NCI-H748 treated with DMSO at 0.1 percent for 48 hours (cell line): Measurements from ENCODE around the gene LRP11.
"Not testable (repeated sequence)": the region's sequence is repeated elsewhere in the genome, so short reads cannot be mapped to it uniquely, and the experiment has no call there.

Experiments used
- DNase-seq: peaks from one replicate; lab custom pipeline; 2025; lab: John Stamatoyannopoulos, UW

Gene LRP11

DNA sequence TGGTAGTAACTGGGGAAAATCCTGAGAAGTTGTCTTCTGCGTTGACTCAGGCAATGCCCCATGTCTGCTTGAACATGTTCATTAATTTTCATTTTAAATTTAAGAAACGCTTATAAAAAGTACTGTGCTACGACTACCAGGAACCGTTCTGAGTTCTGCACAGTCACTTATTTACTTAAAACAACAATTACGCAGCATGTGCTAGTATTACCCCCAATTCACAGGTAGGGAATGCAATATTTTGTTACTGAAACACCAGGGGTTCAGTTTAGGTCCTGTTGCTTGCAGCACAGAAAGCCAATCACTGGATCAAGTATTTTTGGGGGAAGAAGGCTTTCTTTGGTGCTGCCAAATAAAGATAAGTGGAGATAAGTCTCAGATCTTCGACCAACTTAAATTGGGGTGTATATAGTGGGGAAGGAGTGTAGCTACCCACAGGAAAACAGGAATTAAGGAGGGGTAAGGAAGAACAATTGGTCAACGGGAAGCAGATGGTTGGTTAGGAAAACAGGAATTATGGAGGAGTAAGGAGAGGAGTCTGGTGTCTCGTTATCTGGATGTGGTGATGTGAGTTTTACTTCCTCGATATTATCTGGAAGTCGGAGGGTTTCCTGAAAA lies 5.2 kb upstream of the LRP11 start:
- DNase-seq = no peak

DNA sequence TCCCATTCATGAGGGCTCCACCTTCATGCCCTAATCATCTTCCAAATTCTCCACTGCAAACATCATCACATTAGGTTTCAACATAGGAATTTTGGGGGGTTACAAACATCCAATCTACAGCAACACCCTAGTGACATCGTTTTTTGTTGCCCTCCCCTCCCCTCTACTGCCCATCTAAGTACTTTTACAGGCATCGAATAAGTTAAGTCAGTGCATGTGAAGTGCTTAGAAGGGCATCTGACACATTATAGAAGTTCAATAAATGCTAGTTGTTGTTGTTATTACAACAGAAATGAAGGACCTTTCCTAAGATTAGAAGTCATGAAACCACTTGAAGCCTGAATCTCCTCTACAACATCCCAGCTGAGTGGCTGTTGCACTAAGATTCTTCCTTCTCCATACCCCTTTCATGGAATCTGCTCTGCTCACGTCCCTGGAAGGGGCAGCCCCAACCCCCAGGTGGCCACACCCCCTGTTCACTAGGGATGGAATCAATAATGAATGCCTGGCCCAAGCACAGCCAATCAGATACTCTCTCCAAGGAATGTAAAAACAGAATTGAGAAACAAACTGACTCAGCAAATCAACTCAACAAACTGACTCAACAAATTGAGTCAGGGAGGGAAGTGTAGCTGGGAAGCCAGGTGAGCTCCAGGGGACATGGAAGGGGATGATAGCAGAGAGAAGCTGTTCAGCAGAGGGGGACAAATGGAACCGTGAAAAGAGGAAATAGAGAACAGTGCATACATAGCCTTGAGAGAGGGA lies 3.9 kb upstream of the LRP11 start:
- DNase-seq = no peak

DNA sequence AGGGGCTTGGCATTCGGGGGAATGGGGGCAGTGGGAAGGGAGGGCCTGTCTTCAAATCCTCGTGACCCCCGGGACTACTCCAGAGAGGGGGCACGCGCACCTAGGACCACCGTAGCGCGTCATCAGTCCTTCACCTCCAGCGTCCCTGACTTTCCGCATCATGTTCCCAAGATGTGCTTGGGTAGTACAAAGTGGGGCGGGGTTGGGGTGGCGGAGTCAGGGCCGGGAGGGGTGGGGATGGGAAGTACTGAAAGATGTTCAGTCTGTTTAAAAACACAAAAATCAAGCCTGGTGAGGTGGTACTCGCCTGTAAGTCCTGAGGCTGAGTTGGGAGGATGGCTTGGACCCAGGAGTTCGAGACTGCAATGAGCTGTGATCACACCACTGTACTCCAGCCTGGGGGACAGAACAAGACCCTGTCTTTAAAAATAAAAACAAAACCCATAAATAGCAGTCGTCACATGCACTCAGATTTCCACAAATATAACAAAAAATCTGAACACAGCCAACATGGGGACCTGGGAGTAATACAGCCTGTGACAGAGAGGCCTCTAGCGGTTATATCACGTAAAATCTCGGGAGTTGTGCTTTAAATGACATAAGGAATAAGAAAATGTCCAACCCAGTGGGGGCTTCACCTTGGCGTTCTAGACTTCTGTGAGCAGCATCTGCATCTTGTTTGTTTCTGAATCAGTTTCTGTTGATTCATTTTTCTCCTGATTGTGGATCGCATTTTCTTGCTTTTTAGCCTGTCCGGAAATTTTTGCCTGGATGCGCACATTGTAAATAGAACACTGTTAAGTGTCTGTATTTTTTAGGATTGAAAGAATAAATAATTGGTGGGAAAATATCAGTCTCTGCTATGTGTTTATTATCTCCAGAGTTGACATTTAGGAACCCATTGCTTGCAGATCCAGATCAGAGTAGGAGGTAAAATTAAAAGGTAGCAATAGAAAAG lies 698 bp upstream of the LRP11 start:
- peak; percentile 76 for DNase-seq

DNA sequence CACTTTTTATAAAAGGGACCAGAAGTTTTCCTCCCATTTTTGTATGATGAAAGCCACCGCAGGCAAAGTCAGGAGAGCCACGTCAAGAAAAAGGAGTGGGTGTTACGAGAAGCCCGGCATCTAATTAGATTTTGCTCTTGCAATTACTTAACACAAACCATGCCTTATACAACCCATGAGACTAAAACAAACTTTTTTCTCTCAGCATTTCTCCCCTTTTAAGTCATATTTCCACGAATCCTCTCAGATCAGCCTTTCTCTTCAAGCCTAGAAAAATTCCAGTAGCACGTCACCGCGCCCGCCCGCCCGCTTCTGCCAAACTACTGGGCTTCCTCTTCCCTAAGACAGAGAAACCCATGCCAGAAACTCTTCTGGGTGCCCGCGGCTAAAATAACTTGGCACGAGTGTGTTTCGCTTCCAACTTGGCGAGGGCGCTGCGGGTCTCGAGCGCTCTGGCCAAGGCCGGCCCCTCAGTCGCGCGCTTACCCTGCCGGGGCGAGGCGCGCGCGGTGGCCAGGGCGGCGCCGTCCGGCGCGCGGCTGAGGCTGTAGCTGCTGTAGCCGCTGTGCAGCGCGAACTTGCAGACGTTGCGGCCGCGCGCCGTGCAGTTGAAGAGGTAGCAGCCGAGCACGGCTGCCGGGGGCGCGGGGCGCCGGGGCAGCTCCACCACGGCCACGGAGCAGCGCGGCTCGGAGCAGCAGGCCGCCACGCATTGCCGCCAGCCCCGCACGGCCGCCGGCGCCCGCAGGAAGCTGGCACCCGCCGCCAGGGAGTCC lies 1.0 kb downstream of the LRP11 start:
- DNase-seq = peak; percentile 31

DNA sequence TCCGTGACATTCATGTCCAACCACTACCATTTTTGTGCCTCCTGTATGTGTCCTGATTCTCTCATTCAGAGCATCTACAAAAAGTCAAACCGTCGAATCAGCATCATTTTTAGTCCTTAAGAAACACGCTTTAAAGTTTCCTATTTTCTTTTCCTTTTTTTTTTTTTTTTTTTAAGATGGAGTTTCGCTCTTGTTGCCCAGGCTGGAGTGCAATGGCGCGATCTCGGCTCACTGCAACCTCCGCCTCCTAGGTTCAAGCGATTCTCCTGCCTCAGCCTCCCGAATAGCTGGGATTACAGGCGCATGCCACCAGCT lies 1.8 kb downstream of the LRP11 start:
- DNase-seq = not testable (repeated sequence)

DNA sequence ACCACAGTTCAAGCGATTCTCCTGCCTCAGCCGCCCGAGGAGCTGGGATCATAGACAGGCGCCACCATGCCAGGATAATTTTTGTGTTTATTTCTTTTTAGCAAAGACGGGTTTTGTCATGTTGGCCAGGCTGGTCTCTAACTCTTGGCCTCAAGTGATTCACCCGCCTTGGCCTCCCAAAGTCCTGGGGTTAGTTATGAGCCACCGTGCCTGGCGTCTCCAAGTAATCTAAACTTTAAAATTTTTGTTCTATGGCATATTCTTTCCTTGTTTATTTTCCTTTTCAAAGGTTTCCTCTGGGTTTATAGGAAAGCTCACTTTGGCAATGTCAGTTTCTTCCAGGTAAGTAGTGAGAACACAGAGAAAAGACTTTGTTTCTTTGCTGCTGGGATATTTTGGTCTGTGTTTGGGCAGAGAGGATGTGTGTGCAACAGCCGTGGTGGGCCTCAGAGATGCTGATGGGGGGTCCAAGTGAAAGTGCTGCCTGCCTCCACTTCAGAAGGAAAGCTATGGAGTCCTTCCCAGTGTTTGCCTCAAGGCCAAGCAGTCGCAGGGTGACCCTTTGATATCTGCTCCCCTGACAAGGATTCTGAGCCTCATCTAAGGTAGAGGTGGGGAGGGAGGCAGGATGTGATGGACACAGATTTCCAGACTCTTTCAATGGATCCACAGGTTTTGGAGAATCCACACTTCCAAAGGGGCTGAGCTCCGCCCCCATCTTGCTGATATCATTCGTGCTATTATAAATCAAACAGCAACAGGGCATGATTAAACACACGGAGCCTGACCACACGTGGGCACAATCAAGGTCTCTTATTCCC lies 2.3 kb downstream of the LRP11 start:
- DNase-seq = no peak

DNA sequence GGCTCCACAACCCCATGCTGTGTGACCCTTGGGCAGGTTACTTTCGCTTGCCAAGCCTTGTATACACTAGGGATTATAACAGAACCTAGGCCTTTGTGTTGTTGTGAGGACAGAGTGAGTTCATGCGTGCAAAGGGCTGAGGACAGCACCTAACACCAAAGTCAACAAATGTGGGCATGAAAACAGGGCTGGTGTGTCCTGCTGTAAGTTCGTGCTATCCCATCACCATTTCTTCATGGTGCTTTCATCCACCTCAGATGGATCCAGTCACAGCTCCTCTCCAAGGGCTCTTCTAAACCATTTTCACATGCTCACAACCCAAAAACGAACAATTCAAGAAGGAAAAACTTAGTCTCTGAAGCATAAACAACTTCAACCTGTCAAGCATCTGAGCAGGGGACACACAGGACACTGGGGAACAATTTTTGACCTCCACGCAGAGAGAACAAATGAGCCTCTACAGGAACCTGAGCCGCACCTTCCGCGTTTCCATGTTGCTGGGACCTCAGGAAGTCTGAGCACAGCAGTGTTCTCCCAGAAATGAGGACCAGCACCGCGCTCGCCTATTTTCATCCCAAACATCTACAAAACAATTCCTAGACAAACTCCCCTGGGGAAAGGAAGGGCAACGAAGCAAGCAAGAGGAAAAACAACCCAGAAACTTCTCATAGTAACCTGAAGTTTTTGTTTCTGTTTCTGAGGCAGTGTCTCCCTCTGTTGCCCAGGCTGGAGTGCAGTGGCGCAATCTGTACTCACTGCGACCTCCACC lies 3.1 kb downstream of the LRP11 start:
- peak; percentile 13 for DNase-seq

DNA sequence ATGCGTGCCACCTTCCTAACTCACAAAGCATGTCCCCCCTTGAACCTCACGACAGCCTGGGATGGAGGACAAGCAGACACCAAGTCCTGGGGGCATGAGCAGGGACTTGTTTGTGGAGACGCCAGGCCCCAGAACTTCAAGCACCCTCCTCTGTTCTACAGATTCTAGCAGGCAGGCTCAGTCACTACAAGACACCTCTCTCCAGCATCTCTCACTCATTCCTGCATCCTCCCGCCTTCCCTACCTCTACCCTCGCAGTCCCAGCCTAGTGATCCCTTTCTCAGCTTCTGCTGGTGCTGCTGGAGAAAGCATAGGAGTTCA lies 3.7 kb downstream of the LRP11 start:
- DNase-seq = no peak

DNA sequence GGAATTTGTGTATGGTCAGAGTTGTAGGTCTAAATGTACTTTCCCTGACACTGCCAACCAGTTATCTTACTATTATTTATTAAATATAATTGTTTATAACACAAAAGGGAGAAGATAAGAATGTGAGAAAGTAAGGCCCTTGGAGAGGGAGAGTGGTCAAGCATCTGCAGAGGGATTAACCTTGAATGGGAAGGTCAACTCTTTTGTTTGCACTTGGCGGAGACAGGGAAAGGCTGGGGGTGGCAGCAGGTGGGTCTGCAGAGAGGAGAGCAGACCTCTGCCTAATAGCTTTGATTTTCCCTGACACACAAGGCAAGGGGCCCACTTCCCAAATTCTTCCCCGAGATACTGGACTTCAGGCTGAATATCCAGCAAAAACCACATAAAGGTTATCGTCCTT lies 4.2 kb downstream of the LRP11 start:
- DNase-seq = peak; percentile 19

DNA sequence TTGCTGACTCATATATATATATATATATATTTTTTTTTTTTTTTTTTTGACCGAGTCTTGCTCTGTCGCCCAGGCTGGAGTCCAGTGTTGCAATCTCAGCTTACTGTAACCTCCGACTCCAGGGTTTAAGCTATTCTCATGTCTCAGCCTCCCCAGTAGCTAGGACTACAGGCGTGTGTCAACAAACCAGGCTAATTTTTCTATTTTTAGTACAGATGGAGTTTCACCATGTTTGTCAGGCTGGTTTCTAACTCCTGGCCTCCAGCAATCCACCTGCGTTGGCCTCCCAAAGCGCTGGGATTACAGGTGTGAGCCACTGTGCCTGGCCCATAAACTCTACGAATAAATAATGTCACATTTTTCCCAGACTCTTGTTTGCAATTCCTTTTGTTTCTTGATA lies 4.8 kb downstream of the LRP11 start:
- DNase-seq = peak; percentile 44

DNA sequence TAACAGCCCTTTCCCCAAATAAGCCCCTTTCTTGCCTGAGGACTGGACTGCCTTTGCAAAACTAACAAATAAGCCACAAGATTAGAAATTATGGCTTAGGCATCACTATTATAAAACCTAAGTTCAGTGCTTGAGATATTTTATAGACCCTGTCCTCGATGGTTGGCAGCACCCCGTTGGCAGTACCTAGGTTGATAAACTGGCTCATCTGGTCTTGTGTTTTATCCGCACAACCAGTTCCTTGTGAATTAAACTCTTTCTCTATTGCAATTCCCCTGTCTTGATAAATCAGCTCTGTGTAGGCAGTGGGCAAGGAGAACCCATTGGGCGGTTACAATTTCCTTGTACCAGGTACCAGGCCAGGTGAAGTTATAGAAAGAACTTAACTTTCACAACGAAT lies 6.6 kb downstream of the LRP11 start:
- no peak for DNase-seq

DNA sequence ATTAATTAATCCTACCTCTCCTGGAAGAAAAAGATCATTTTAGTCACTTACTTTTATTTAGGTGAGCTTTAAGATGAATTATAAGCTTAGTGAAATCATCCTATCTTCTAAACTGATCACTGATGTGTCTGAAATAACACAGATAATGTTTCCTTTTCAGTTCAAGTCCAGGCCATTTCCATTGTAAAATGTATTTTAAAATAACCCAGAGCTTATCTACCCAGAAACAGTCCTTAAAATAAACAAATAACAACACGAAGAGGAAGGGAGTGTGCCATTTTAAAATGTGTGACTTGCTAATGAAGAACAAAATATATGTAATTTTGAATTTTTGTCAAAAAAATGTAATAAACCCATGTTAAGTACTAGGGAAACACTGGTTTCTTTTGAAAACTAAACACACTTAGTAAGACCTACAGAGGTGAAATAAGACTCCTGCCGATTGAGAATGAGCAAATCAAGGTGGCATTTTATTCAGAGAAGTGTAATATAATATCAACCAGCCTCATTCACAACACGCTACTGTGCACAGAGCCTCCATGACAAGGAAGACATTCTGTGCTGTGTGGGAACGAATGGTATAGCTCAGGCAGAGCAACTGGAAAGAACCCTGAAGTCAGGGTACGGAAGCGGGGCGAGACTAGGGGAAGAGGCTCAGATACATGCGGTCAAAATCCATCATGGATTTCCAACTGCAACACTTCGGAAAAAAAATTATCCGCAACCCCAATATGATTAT lies 7.7 kb downstream of the LRP11 start:
- DNase-seq = no peak

DNA sequence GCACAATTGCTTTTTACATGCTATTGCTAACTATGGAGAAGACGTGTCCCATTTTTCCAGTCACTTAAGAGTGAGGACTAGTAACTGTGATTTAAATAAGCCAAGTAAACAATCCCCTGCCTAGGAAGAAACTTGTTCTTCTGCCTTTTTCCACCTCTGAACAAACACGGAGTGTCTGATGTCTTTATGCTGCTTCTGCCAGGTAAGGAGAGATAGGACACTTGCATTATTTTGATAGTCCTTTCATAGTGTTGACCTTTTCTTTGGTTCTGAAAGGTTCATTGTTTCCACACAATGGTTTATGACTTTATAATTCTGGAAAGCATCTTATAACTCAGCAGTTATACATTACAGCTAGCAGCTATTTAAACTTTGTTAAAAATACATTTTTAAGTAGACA lies 8.4 kb downstream of the LRP11 start:
- DNase-seq = peak; percentile 33

DNA sequence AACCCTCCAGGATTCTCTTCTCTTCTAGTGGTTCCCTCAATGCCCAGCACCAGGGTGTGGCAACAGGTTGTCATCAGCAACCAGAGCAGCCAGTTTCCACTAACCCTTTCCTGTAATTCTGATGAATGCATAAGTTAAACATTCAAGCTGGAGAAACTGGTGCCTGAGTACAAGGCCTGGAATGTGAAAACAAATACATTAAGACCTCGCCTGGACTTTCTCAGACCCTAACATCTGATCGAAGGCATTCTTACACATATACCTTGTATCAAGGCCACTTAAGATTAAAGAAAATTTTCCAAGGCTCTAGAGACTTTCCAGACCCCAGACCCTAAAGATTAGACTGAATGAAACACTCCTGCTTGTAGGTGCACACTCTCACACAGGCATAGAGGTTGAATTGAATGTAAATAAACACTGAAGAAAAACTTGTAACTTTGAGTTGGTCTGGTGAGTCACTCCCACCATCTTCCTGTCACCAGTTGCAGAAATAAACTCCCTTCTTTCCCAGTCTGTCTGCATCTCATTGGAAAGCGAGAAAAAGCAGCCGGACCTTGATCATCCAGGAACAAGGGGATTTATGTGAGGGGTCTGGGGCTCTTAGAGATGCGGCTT lies 9.0 kb downstream of the LRP11 start:
- no peak for DNase-seq

DNA sequence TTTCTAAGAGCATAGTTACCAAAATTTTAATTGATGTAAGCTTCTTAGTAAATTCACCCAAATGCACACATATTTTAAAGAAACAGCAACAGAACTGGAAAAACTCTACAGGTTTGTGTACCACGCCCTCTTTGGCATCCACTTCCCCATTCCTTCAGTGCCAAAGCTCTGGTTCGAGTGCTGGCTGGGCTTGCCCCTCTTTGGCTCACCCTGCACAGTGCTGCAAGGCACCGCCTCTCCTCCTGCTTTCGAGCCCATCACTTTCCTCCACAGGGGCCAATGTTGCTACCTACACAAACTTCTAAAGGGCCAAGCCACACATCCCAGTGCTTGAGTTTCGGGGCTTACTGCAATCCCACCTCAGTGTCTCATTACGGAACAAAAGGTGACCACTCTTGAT lies 9.6 kb downstream of the LRP11 start:
- no peak for DNase-seq

DNA sequence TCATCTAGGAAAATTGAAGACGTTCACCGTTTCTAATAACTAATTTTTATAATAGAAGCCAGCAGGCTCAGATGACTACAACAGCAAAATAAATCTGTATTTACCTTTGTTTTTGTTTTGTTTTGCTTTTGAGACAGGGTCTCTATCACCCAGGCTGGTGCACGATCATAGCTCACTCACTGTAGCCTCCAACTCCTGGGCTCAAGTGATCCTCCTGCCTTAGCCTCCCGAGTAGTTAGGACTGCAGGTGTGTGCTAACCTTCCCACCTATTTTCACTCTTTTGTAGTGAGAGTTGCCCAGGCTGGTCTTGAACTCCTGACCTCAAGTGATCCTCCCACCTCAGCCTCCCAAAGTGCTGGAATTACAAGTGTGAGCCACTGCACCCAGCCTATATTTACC lies 10.1 kb downstream of the LRP11 start:
- DNase-seq = not testable (repeated sequence)

DNA sequence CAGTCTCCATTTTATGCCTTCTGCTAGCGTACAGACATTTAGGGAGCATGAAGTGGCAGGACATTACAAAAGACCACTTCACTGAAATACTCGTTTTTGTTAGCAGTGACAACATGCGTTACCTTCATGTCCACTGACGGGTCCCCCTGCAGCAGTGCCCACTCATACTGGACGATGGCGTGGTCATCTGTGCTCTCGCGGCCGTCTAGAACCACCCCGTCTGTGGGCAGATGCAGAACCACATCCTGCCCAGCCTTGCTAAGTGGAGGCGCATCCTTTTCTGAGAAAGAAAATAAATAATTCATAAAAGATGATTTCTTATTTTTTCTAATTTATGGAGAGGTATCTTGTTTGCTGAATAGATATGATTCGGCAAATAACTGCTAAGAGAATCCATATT lies 11.3 kb downstream of the LRP11 start:
- DNase-seq = no peak

DNA sequence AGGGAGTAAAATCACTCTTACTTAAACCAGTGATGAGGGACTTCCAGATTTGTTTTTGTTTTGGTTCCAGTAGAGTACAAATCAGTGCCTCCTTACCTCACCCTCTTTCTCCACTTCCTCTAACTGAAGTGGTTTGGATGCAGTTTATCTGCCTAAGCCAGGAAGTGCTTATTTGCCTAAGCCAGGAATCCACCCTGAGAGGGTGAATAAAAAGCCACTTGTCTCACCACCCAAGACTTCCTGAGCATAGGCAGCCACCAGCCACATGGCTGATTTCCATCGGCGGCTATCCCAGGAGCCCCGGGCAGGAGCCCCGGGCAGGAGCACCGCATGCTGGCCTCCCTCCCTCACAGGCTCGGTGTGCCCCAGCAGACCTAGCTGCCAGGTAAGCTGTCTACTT lies 12.0 kb downstream of the LRP11 start:
- no peak for DNase-seq

DNA sequence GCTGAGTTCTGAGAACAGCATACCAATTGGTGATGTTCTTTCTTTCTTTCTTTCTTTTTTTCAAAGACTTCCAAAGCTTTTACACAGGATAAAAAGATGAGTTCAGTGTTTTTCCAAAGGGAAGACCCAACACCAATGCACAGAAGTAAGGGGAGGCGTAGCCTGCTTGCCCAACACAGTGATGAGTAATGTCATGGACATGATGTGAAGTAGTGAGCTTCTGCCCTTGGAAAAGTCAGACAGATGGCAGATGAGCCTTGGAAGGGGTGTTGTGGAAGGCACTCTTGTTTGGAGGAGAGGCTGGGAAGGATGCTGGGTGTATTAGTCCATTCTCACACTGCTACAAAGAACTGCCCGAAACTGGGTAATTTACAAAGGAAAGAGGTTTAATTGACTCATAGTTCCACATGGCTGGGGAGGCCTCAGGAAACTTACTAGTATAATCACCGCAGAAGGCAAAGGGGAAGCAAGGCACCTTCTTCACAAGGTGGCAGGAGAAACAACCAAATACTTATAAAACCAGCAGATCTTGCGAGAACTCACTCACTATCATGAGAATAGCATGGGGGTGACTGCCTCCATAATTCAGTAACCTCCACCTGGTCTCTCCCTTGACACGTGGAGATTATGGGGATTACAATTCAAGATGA lies 12.6 kb downstream of the LRP11 start:
- DNase-seq = no peak
